ENCODE measurements around the gene RGS6.

DNA sequence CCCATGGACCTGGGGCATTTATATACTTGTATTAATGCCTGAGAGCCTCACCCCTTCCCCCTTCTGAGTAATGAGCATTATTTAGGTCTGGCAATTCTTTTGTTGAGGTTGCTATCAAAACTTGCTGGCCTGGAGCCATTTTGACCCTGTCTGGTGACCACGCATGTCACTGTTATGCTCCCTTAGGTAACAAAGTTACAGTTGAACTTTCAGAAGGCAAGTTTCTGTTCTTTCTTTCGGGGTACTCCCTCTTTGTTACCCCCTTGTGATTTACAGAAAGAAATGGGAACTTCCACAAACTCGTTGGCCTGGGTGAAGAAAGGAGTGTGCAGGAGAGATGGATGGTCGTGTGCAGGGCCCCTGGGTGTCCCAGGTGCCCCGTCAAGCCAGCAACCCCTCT is 656.3 kb downstream of the RGS6 start:
- TF ChIP-seq EP300 (IDR thresholded peaks at IDR 0.05) (no peak), POLR2A (IDR thresholded peaks at IDR 0.05) (no peak)
